GM12872 (cell line): Measurements from ENCODE around the gene ITLN1.

Experiments used
- CTCF ChIP-seq: IDR thresholded peaks from 3 replicates; pipeline ENCODE4 v1.5.1; 2011; ENCODE audit warnings: low read depth, mild to moderate bottlenecking, low read length, moderate library complexity; ENCODE audit not compliant: insufficient read depth

The ITLN1 gene

GRCh38 chr1:160907976-160908375, 23.0 kb upstream of the ITLN1 start:
- no peak for TF ChIP-seq CTCF

DNA sequence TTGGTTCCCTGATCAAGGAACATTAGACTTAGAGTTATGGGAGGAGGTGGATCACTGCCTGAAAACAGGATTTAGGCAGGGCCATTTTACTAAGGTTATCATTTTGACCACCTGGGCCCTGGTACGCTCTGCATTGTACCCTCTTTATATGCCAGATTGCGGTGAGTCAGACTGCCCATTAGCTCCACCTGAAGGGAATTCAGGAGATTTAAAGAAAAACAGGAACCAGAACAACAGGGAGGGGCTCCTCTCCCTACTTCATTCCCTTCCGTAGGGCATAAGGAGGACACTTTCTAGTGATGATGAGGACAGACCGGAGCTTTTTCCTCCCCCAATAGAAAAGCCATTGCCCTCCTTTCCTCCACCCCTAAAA, 20.6 kb upstream of the ITLN1 start:
- TF ChIP-seq CTCF: no peak

- no peak for TF ChIP-seq CTCF
Measured at GRCh38 chr1:160904783-160905616, 20.0 kb upstream of the ITLN1 start.

DNA sequence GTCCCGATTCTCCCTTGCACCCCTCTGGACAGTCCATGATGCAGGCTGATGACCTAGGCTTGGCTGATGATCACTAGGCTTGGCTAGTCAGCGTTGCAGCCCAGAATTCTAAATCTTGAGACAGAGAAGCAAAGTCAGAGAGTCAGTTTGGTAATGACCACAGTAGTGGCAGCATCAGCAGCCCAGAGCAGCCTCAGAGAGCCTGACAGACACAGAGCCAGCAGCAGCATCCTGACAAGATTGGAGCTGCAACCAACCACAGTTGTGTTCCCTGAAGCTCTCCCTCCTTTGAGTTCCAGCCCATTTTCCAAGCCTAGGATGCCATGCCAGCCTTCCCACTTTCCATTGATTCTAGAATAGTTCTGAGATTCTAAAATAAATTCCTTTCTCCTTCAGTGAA, 16.8 kb upstream of the ITLN1 start:
- TF ChIP-seq CTCF: no peak

DNA sequence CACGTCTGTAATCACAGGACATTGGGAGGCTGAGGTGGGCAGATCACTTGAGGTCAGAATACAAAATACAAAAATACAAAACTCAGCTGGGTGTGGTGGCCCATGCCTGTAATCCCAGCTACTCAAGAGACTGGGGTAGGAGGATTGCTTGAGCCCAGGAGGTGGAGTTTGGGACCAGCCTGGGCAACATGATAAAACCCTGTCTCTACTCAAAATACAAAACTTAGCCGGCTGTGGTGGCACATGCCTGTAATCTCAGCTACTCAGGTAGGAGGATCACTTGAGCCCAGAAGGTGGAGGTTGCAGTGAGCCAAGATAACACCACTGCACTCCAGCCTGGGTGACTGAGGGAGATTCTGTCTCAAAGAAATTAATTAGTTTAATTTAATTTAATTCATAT, 6.5 kb upstream of the ITLN1 start:
- no peak for TF ChIP-seq CTCF

DNA sequence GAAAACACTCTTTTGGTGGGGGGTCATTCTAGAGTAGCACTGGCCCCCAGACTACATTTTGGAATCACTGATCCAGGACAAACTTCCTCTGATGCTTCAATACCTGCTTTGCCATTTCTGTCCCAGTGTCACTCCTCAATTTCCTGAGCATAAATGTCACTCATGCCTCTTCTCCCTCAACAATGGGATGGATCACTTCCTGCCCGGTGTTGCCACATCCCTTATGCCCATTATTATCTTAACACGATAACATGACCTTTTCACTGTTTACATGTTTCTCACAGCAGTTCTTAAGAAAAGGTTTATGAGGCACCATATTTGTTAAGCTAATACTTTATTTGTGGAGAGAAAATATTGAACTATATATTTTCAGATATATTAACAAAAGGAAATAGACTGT, 3.9 kb upstream of the ITLN1 start:
- TF ChIP-seq CTCF: no peak

GRCh38 chr1:160887071-160887470, 2.1 kb upstream of the ITLN1 start:
- TF ChIP-seq CTCF: no peak
